Hepatocyte (in vitro differentiated cells): ENCODE results near the gene PDP2. TPM values are rescaled to one million over a fixed set of nuclear protein-coding genes. Genes with fewer than 3 reads are reported as not detected.

Source experiments
- DNase-seq: peaks from one replicate; pipeline ENCODE4 v3.0.0-alpha.2; 2016; ENCODE audit warnings: low spot score
- H2AFZ ChIP-seq: fragments of 200-600 bp; sonication (generic); 2 replicates; pipeline ENCODE4 v1.6.0; 2016; ENCODE audit warnings: antibody characterized with exemption, mild to moderate bottlenecking
- H3K27ac ChIP-seq: fragments of 200-600 bp; sonication (generic); 2 replicates; pipeline ENCODE4 v1.5.1; 2016; ENCODE audit warnings: mild to moderate bottlenecking
- H3K27me3 ChIP-seq: fragments of 200-600 bp; sonication (generic); 2 replicates; pipeline ENCODE4 v1.6.1; 2016
- H3K36me3 ChIP-seq: fragments of 200-600 bp; sonication (generic); replicated peaks from 2 replicates; pipeline ENCODE4 v1.5.1; 2016; ENCODE audit warnings: low read depth; ENCODE audit not compliant: insufficient read depth
- H3K4me1 ChIP-seq: fragments of 200-600 bp; sonication (generic); 2 replicates; pipeline ENCODE4 v1.5.1; 2016; ENCODE audit warnings: mild to moderate bottlenecking, moderate library complexity; ENCODE audit not compliant: insufficient read depth
- H3K4me2 ChIP-seq: fragments of 200-600 bp; sonication (generic); 2 replicates; pipeline ENCODE4 v1.6.0; 2016
- H3K4me3 ChIP-seq: fragments of 200-600 bp; sonication (generic); 2 replicates; pipeline ENCODE4 v1.5.1; 2016; ENCODE audit warnings: mild to moderate bottlenecking
- H3K79me2 ChIP-seq: fragments of 200-600 bp; sonication (generic); 2 replicates; pipeline ENCODE4 v1.6.0; 2017; ENCODE audit warnings: mild to moderate bottlenecking
- H3K9me2 ChIP-seq: fragments of 200-600 bp; sonication (generic); replicated peaks from 2 replicates; pipeline ENCODE4 v1.6.0; 2017; ENCODE audit warnings: mild to moderate bottlenecking; ENCODE audit not compliant: insufficient read depth
- H3K9me3 ChIP-seq: fragments of 200-600 bp; sonication (generic); 2 replicates; pipeline ENCODE4 v1.5.1; 2016; ENCODE audit warnings: low read depth, mild to moderate bottlenecking
- H4K20me1 ChIP-seq: fragments of 200-600 bp; sonication (generic); 2 replicates; pipeline ENCODE4 v1.6.0; 2016; ENCODE audit warnings: mild to moderate bottlenecking; ENCODE audit not compliant: insufficient read depth, poor library complexity, severe bottlenecking
- EZH2 ChIP-seq: fragments of 200-600 bp; sonication (generic); IDR thresholded peaks from 2 replicates; pipeline ENCODE4 v1.6.1; 2016; ENCODE audit warnings: antibody characterized with exemption, mild to moderate bottlenecking, borderline replicate concordance
- EZH2phosphoT487 ChIP-seq: fragments of 200-600 bp; sonication (generic); IDR thresholded peaks from one replicate; pipeline ENCODE4 v1.6.1; 2018; ENCODE audit warnings: antibody characterized with exemption, mild to moderate bottlenecking, low read depth, moderate library complexity; ENCODE audit not compliant: unreplicated experiment, severe bottlenecking
- WGBS: methylation state at CpG from one replicate; pipeline ENCODE4 v1.1.6; 2016; ENCODE audit warnings: low lambda C conversion rate; ENCODE audit errors: missing lambda C conversion rate; 5-methylcytosine and 5-hydroxymethylcytosine counted together
- polyA plus RNA-seq: library from polyadenylated mRNA; unstranded; fragments of >200 nt; fragmentation: Nextera tagmentation; extraction: Ambion mirVana; gene quantifications from 2 replicates; pipeline ENCODE4 v1.2.1, GENCODE V29; 2016
- total RNA-seq: library from RNA; depleted of rRNA; stranded (reverse); fragments of >200 nt; gene quantifications from 2 replicates; pipeline ENCODE4 v1.2.3, GENCODE V29; 2014
- TF ChIP-seq, protein P1 (sequence below): fragments of 200-600 bp; sonication (generic); IDR thresholded peaks from 2 replicates; pipeline ENCODE4 v1.5.1; 2016; ENCODE audit warnings: antibody characterized with exemption, mild to moderate bottlenecking; ENCODE audit not compliant: poor library complexity

The PDP2 gene
- total and polyA plus RNA-seq, 2 experiments from 2014 or later: 5.2 to 17.7 TPM

DNA sequence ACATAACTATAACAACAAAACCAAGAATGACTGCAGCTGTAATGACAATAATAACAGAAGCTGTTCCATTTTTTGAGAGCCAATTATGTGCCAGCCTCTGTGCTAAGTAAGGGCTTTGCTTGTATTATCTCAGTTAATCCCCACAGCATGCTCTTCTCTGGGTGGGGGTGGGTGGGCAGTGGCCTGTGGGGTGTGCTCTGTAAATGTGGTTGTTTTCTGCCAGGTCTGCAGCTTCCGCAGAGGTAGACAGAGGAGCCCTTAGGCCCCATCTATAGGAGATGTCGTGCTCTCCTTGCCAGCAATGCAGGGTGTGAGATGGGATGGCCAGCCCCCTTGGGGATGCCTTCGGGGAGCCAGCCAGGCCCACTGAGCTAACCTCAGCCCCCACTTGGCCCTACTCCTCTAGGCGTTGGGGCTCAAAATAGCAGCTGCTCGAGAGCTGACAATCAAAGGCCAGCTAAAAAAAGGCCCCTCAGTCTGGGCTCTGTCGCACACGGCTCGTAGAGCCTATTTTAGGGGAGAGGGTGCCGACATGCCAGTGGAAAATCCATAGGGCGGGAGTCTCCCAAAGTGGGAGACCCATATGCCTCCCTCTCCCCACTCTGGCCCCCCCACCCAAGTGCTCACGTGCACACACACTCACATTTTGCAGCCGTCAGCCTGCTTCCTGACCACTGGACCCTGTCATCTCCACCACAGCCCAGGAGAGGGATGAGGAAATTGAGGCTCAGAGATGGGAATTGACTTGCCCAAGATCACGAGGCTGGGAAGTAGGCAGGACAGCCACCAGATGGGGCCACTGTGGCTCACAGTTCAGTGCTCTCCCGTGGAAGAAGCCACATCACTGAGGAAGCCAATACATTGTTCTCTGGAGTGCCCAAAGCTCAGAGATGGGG is 22.6 kb downstream of the PDP2 start:
- H3K27me3 ChIP-seq: no peaks in the 10 kb centered on the region
- no peak overlapping the region for H2AFZ ChIP-seq
- H3K9me3 ChIP-seq: no peaks in the 10 kb centered on the region
- H4K20me1 ChIP-seq: no peaks in the 10 kb centered on the region
- H3K79me2 ChIP-seq: no peaks in the 10 kb centered on the region
- no peaks in the 10 kb centered on the region for H3K9me2 ChIP-seq
- DNase-seq: no peak
- H3K4me1 ChIP-seq: peaks cover 58% of the 10 kb centered on the region
- no peak for TF ChIP-seq EZH2phosphoT487
- TF ChIP-seq EZH2: no peak
- TF ChIP-seq, protein P1, sequence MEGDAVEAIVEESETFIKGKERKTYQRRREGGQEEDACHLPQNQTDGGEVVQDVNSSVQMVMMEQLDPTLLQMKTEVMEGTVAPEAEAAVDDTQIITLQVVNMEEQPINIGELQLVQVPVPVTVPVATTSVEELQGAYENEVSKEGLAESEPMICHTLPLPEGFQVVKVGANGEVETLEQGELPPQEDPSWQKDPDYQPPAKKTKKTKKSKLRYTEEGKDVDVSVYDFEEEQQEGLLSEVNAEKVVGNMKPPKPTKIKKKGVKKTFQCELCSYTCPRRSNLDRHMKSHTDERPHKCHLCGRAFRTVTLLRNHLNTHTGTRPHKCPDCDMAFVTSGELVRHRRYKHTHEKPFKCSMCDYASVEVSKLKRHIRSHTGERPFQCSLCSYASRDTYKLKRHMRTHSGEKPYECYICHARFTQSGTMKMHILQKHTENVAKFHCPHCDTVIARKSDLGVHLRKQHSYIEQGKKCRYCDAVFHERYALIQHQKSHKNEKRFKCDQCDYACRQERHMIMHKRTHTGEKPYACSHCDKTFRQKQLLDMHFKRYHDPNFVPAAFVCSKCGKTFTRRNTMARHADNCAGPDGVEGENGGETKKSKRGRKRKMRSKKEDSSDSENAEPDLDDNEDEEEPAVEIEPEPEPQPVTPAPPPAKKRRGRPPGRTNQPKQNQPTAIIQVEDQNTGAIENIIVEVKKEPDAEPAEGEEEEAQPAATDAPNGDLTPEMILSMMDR: no peak
- no peak overlapping the region for H3K27ac ChIP-seq
- H3K36me3 ChIP-seq: no peaks in the 10 kb centered on the region
- H3K4me2 ChIP-seq: no peak overlapping the region
- WGBS: 81% methylated on average over 14 of the region's 14 CpGs
- H3K4me3 ChIP-seq: no peak overlapping the region

GRCh38 chr16:66903544-66904427 is 23.5 kb downstream of the PDP2 start:
- no peak overlapping the region for H3K4me2 ChIP-seq
- 94% methylated on average over 11 of the region's 11 CpGs for whole genome bisulfite sequencing
- H3K4me3 ChIP-seq: no peak overlapping the region
- H3K27ac ChIP-seq: peak overlapping the region; percentile 95
- H4K20me1 ChIP-seq: no peaks in the 10 kb centered on the region
- TF ChIP-seq EZH2phosphoT487 (no peak), EZH2 (no peak)
- TF ChIP-seq, protein P1: no peak
- H3K9me2 ChIP-seq: no peaks in the 10 kb centered on the region
- H2AFZ ChIP-seq: no peak overlapping the region
- no peaks in the 10 kb centered on the region for H3K27me3 ChIP-seq
- H3K4me1 ChIP-seq: peaks cover 58% of the 10 kb centered on the region
- no peak for DNase-seq
- H3K9me3 ChIP-seq: no peaks in the 10 kb centered on the region
- H3K36me3 ChIP-seq: no peaks in the 10 kb centered on the region
- no peaks in the 10 kb centered on the region for H3K79me2 ChIP-seq

DNA sequence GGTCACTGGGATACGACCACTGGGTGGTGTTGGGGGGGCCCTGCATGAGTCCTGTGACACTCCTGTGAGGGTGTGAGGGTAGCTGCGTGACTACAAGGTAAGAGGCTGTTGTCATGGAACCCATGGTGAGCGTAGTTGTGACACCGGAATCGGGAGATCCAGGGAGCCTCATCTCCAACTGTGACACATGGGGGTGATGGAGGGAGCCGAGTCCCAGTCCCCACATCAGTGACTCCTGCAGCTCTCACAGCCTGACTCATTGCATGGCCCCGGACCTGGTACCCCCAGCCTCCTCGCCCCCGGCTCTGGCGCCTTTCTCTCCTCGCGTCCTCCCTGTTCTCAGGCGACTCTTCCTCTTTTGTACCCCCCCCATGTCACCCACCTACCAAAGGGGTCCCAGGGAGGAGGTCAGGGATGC is 24.1 kb downstream of the PDP2 start:
- WGBS: 88% methylated on average over 13 of the region's 13 CpGs
- DNase-seq: no peak
- Histone ChIP-seq H2AFZ (no peak overlapping the region), H3K9me2 (no peaks in the 10 kb centered on the region), H4K20me1 (no peaks in the 10 kb centered on the region), H3K9me3 (no peaks in the 10 kb centered on the region), H3K4me1 (peaks cover 54% of the 10 kb centered on the region), H3K36me3 (no peaks in the 10 kb centered on the region), H3K79me2 (no peaks in the 10 kb centered on the region), H3K27me3 (no peaks in the 10 kb centered on the region), H3K4me2 (peak overlapping the region; percentile 73), H3K27ac (peak overlapping the region; percentile 95), H3K4me3 (no peak overlapping the region)
- TF ChIP-seq, protein P1: no peak
- TF ChIP-seq EZH2: no peak
- no peak for TF ChIP-seq EZH2phosphoT487
